Left renal cortex interstitium (tissue), 4 donors: Measurements from ENCODE around the gene MAB21L3. TPM values are rescaled to one million over a fixed set of nuclear protein-coding genes. Genes with fewer than 3 reads are reported as not detected.

Experiments used
- DNase-seq, 4 donors: peaks; one replicate each; pipeline ENCODE4 v3.0.0-alpha.2; 2013; ENCODE audit warnings: low read depth in 4 of 4, low spot score in 2 of 4, missing footprints in 1 of 4
- polyA plus RNA-seq, 4 donors: library from polyadenylated mRNA; unstranded; fragments of 120-200 nt; gene quantifications; one replicate each; pipeline ENCODE4 v1.2.1, GENCODE V29; 2013; ENCODE audit not compliant: insufficient read length in 4 of 4

Gene MAB21L3
- polyA plus RNA-seq, 4 donors, result 0.62 to 1.1 (median 0.78) TPM

- no peak for DNase-seq
Observed at GRCh38 chr1:116161877-116162390, 50.7 kb downstream of the MAB21L3 start.

- no peak for DNase-seq
Observed at GRCh38 chr1:116163533-116163932, 52.3 kb downstream of the MAB21L3 start.

- DNase-seq, result no peak
Observed at GRCh38 chr1:116164150-116164549, 53.0 kb downstream of the MAB21L3 start.

GRCh38 chr1:116164604-116165368 is 53.6 kb downstream of the MAB21L3 start:
- no peak for DNase-seq

GRCh38 chr1:116165572-116165971 is 54.4 kb downstream of the MAB21L3 start:
- DNase-seq, result no peak

GRCh38 chr1:116166011-116166571 is 54.9 kb downstream of the MAB21L3 start:
- no peak for DNase-seq

GRCh38 chr1:116166655-116167054 is 55.5 kb downstream of the MAB21L3 start:
- no peak for DNase-seq

GRCh38 chr1:116167625-116168276 is 56.6 kb downstream of the MAB21L3 start:
- DNase-seq, result no peak

- peak in 3 of 4 donors; percentile 60 to 74 (median 68) for DNase-seq
Observed at GRCh38 chr1:116168277-116169032, 57.3 kb downstream of the MAB21L3 start.

GRCh38 chr1:116169898-116170297 is 58.7 kb downstream of the MAB21L3 start:
- DNase-seq, result no peak

- DNase-seq, result no peak
Observed at GRCh38 chr1:116170721-116171589, 59.8 kb downstream of the MAB21L3 start.

- no peak for DNase-seq
Observed at GRCh38 chr1:116172666-116173065, 61.5 kb downstream of the MAB21L3 start.

GRCh38 chr1:116175611-116176010 is 64.4 kb downstream of the MAB21L3 start:
- no peak for DNase-seq

GRCh38 chr1:116176306-116176789 is 65.1 kb downstream of the MAB21L3 start:
- no peak for DNase-seq

- no peak for DNase-seq
Observed at GRCh38 chr1:116177861-116178260, 66.7 kb downstream of the MAB21L3 start.

- DNase-seq, result no peak
Observed at GRCh38 chr1:116178837-116179236, 67.6 kb downstream of the MAB21L3 start.

- no peak for DNase-seq
Observed at GRCh38 chr1:116179419-116179818, 68.2 kb downstream of the MAB21L3 start.

GRCh38 chr1:116179964-116180363 is 68.8 kb downstream of the MAB21L3 start:
- DNase-seq, result no peak

- DNase-seq, result no peak
Observed at GRCh38 chr1:116182019-116182714, 71.0 kb downstream of the MAB21L3 start.
